Neuronal stem cell (in vitro differentiated cells): ENCODE measurements around the gene SPEM3.
A peak's percentile ranks its signal among the peaks of the same experiment; 100 is the strongest.

Source experiments
- DNase-seq: peaks from one replicate; pipeline ENCODE4 v3.0.0-alpha.2; 2013; ENCODE audit warnings: low spot score
- H2AFZ ChIP-seq: one replicate; pipeline ENCODE4 v1.6.1; 2013; ENCODE audit warnings: mild to moderate bottlenecking, low read length, inconsistent platforms
- H2AK5ac ChIP-seq: 2 replicates; pipeline ENCODE4 v1.6.1; 2013; ENCODE audit warnings: low read depth, mild to moderate bottlenecking, inconsistent platforms, low read length, moderate library complexity, mixed read lengths
- H2BK120ac ChIP-seq: 2 replicates; pipeline ENCODE4 v1.6.1; 2013; ENCODE audit warnings: low read depth, mild to moderate bottlenecking, inconsistent platforms, low read length, moderate library complexity, mixed read lengths
- H2BK12ac ChIP-seq: one replicate; pipeline ENCODE4 v1.6.1; 2013; ENCODE audit warnings: low read length, inconsistent platforms
- H2BK15ac ChIP-seq: 2 replicates; pipeline ENCODE4 v1.6.1; 2013; ENCODE audit warnings: mild to moderate bottlenecking, low read length, inconsistent platforms, mixed read lengths
- H2BK5ac ChIP-seq: one replicate; pipeline ENCODE4 v1.6.1; 2013; ENCODE audit warnings: inconsistent platforms, mild to moderate bottlenecking, low read length, moderate library complexity
- H3K14ac ChIP-seq: one replicate; pipeline ENCODE4 v1.6.1; 2013; ENCODE audit warnings: low read length, inconsistent platforms
- H3K18ac ChIP-seq: 2 replicates; pipeline ENCODE4 v1.6.1; 2013; ENCODE audit warnings: low read length, inconsistent platforms
- H3K23ac ChIP-seq: 2 replicates; pipeline ENCODE4 v1.6.1; 2013; ENCODE audit warnings: low read depth, mild to moderate bottlenecking, mixed read lengths, low read length, inconsistent platforms; ENCODE audit not compliant: poor library complexity
- H3K27ac ChIP-seq: replicated peaks from 3 replicates; pipeline ENCODE4 v1.5.1; 2013; ENCODE audit warnings: low read length, inconsistent platforms
- H3K27me3 ChIP-seq, 3 experiments: 2 replicates each; pipeline ENCODE4 v1.6.1; 2013; ENCODE audit warnings: low read length in 3 of 3, mild to moderate bottlenecking in 2 of 3, inconsistent platforms in 1 of 3, low read depth in 1 of 3, mixed read lengths in 1 of 3, moderate library complexity in 1 of 3; ENCODE audit not compliant: control insufficient read depth in 3 of 3, insufficient read depth in 3 of 3
- H3K36me3 ChIP-seq, 2 donors: replicated peaks in 1 of 2; 2 replicates each; pipeline ENCODE4 v1.6.1; 2013; ENCODE audit warnings: low read length in 2 of 2; ENCODE audit not compliant: control insufficient read depth in 2 of 2, insufficient read depth in 2 of 2
- H3K4ac ChIP-seq: 2 replicates; pipeline ENCODE4 v1.6.1; 2013; ENCODE audit warnings: inconsistent platforms, mild to moderate bottlenecking, low read length, moderate library complexity
- H3K4me1 ChIP-seq, 2 donors: 1 replicate in 1 of 2; 2 replicates in 1 of 2; pipeline ENCODE4 v1.6.1; 2013; ENCODE audit warnings: low read length in 2 of 2, low read depth in 1 of 2; ENCODE audit not compliant: control insufficient read depth in 2 of 2, insufficient read depth in 1 of 2
- H3K4me2 ChIP-seq: one replicate; pipeline ENCODE4 v1.6.1; 2013; ENCODE audit warnings: mild to moderate bottlenecking, low read length, inconsistent platforms; ENCODE audit not compliant: insufficient read depth, poor library complexity, severe bottlenecking
- H3K4me3 ChIP-seq, 2 donors: 2 replicates each; pipeline ENCODE4 v1.5.1; 2013; ENCODE audit warnings: low read length in 2 of 2, mild to moderate bottlenecking in 2 of 2, inconsistent platforms in 1 of 2, moderate library complexity in 1 of 2
- H3K79me1 ChIP-seq: one replicate; pipeline ENCODE4 v1.6.1; 2013; ENCODE audit warnings: low read depth, mild to moderate bottlenecking, inconsistent platforms, low read length, moderate library complexity
- H3K9ac ChIP-seq: one replicate; pipeline ENCODE4 v1.6.1; 2013; ENCODE audit warnings: mild to moderate bottlenecking, low read depth, low read length, inconsistent platforms; ENCODE audit not compliant: poor library complexity
- H3K9me3 ChIP-seq, 2 donors: replicated peaks in 1 of 2; 2 replicates each; pipeline versions ENCODE3 to v1.6.1; 2013; ENCODE audit warnings: low read length in 2 of 2, mild to moderate bottlenecking in 2 of 2, inconsistent platforms in 1 of 2, low read depth in 1 of 2, mixed read lengths in 1 of 2, moderate library complexity in 1 of 2; ENCODE audit not compliant: control insufficient read depth in 2 of 2, insufficient read depth in 1 of 2
- H4K8ac ChIP-seq: one replicate; pipeline ENCODE4 v1.6.1; 2013; ENCODE audit warnings: low read depth, mild to moderate bottlenecking, inconsistent platforms, low read length, moderate library complexity
- H4K91ac ChIP-seq: one replicate; pipeline ENCODE4 v1.6.1; 2013; ENCODE audit warnings: low read length, low read depth, mild to moderate bottlenecking, inconsistent platforms; ENCODE audit not compliant: poor library complexity
- WGBS, 2 donors: extraction: QIAGEN DNeasy Blood & Tissue Kit; methylation state at CpG; one replicate each; pipeline ENCODE4 v1.1.7; 2013; ENCODE audit warnings: missing lambda C conversion rate in 2 of 2, mixed read lengths in 1 of 2; ENCODE audit not compliant: insufficient read length in 2 of 2, insufficient replicate concordance in 1 of 2; ENCODE audit errors: extremely low coverage in 2 of 2; 5-methylcytosine and 5-hydroxymethylcytosine counted together

Gene SPEM3

DNA sequence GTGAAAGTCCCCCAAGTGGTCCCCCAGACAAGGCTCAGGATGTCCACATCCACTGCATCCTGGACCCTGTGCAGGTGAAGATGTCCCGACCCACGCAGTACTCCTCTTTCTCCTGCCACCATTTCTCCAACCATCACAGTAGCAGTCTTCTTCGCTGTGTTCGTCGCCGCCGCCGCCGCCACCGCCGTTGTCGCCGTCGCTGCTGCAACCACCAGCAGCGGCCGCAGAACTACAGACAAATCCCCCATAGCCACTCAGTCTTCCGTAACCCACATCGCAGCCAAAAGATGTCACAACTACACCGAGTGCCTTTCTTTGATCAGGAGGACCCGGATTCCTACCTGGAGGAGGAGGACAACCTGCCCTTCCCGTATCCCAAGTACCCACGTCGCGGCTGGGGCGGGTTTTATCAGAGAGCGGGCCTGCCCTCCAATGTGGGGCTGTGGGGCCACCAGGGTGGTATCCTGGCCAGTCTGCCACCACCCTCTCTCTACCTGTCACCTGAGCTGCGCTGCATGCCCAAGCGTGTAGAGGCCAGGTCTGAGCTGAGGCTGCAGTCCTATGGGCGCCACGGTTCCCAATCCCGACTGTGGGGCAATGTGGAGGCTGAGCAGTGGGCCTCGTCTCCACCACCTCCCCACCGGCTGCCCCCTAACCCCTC lies 2.3 kb upstream of the SPEM3 start:
- H3K9me3 ChIP-seq = no peaks in the 10 kb centered on the region
- H2BK15ac ChIP-seq = peak overlapping the region; percentile 87
- H3K27ac ChIP-seq = no peak overlapping the region
- no peak overlapping the region for H3K4ac ChIP-seq
- peak overlapping the region; percentile 38 for H3K18ac ChIP-seq
- no peak overlapping the region for H2BK12ac ChIP-seq
- peaks cover 0 to 4% of the 10 kb centered on the region in 2 donors for H3K4me1 ChIP-seq
- peaks cover 3% of the 10 kb centered on the region for H3K79me1 ChIP-seq
- H4K8ac ChIP-seq = no peak overlapping the region
- H2BK120ac ChIP-seq = no peak overlapping the region
- peak overlapping the region; percentile 55 for H3K23ac ChIP-seq
- no CpG with 5 or more reads among the region's 33 CpGs for WGBS, 2 donors
- H3K4me3 ChIP-seq = no peak overlapping the region
- no peaks in the 10 kb centered on the region for H3K27me3 ChIP-seq
- peak overlapping the region; percentile 56 for H3K14ac ChIP-seq
- H3K4me2 ChIP-seq = no peak overlapping the region
- peak overlapping the region; percentile 97 for H2AK5ac ChIP-seq
- H2BK5ac ChIP-seq = peak overlapping the region; percentile 39
- peak overlapping the region; percentile 60 for H3K9ac ChIP-seq
- no peak for DNase-seq
- no peak overlapping the region for H4K91ac ChIP-seq
- no peaks in the 10 kb centered on the region for H3K36me3 ChIP-seq
- no peak overlapping the region for H2AFZ ChIP-seq

- Histone ChIP-seq H3K79me1 (peaks cover 3% of the 10 kb centered on the region), H2AK5ac (peak overlapping the region; percentile 97), H3K14ac (peak overlapping the region; percentile 63), H3K4ac (no peak overlapping the region), H3K36me3 (no peaks in the 10 kb centered on the region), H3K27me3 (no peaks in the 10 kb centered on the region), H2AFZ (no peak overlapping the region), H2BK120ac (no peak overlapping the region), H4K91ac (no peak overlapping the region), H2BK12ac (peak overlapping the region; percentile 42), H3K9me3 (no peaks in the 10 kb centered on the region), H2BK5ac (peak overlapping the region; percentile 79), H3K4me1 (peaks cover 0 to 1% of the 10 kb centered on the region in 2 donors), H3K23ac (peak overlapping the region; percentile 1), H3K18ac (peak overlapping the region; percentile 65), H3K4me2 (no peak overlapping the region), H3K9ac (no peak overlapping the region), H4K8ac (no peak overlapping the region), H3K4me3 (no peak overlapping the region), H3K27ac (no peak overlapping the region), H2BK15ac (peak overlapping the region; percentile 87)
- no CpG with 5 or more reads among the region's 29 CpGs for WGBS, 2 donors
- DNase-seq = no peak
These were observed 1.7 kb upstream of the SPEM3 start for GRCh38 chr17:7426896-7427489.

GRCh38 chr17:7427549-7427948 lies 1.1 kb upstream of the SPEM3 start:
- H3K36me3 ChIP-seq = no peaks in the 10 kb centered on the region
- H3K4me1 ChIP-seq = no peaks in the 10 kb centered on the region
- peak overlapping the region; percentile 87 for H2BK15ac ChIP-seq
- no CpG with 5 or more reads among the region's 7 CpGs for WGBS, 2 donors
- no peak overlapping the region for H3K9ac ChIP-seq
- no peaks in the 10 kb centered on the region for H3K9me3 ChIP-seq
- H3K27me3 ChIP-seq = no peaks in the 10 kb centered on the region
- no peak overlapping the region for H3K4me2 ChIP-seq
- peak overlapping the region; percentile 79 for H2BK5ac ChIP-seq
- H3K14ac ChIP-seq = peak overlapping the region; percentile 63
- H4K8ac ChIP-seq = no peak overlapping the region
- no peak overlapping the region for H2BK120ac ChIP-seq
- no peak overlapping the region for H3K4me3 ChIP-seq
- H3K4ac ChIP-seq = no peak overlapping the region
- H3K79me1 ChIP-seq = peaks cover 3% of the 10 kb centered on the region
- no peak overlapping the region for H2AFZ ChIP-seq
- no peak for DNase-seq
- peak overlapping the region; percentile 65 for H3K18ac ChIP-seq
- peak overlapping the region; percentile 97 for H2AK5ac ChIP-seq
- no peak overlapping the region for H3K23ac ChIP-seq
- H4K91ac ChIP-seq = no peak overlapping the region
- no peak overlapping the region for H3K27ac ChIP-seq
- H2BK12ac ChIP-seq = peak overlapping the region; percentile 42

GRCh38 chr17:7429722-7430121 lies 1.1 kb downstream of the SPEM3 start:
- no peak overlapping the region for H4K91ac ChIP-seq
- peaks cover 3% of the 10 kb centered on the region for H3K79me1 ChIP-seq
- no CpG with 5 or more reads among the region's 10 CpGs for WGBS, 2 donors
- H3K27ac ChIP-seq = no peak overlapping the region
- H2BK12ac ChIP-seq = peak overlapping the region; percentile 63
- no peaks in the 10 kb centered on the region for H3K9me3 ChIP-seq
- no peak overlapping the region for H2BK120ac ChIP-seq
- no peak for DNase-seq
- no peaks in the 10 kb centered on the region for H3K27me3 ChIP-seq
- H3K4ac ChIP-seq = no peak overlapping the region
- no peak overlapping the region for H3K4me3 ChIP-seq
- H2AFZ ChIP-seq = no peak overlapping the region
- H3K4me1 ChIP-seq = no peaks in the 10 kb centered on the region
- H2BK5ac ChIP-seq = peak overlapping the region; percentile 13
- H2BK15ac ChIP-seq = no peak overlapping the region
- H3K36me3 ChIP-seq = no peaks in the 10 kb centered on the region
- no peak overlapping the region for H3K18ac ChIP-seq
- H3K4me2 ChIP-seq = no peak overlapping the region
- no peak overlapping the region for H3K9ac ChIP-seq
- no peak overlapping the region for H3K14ac ChIP-seq
- H4K8ac ChIP-seq = peak overlapping the region; percentile 43
- H2AK5ac ChIP-seq = peak overlapping the region; percentile 94
- H3K23ac ChIP-seq = peak overlapping the region; percentile 85
